Smooth muscle cell of the brain vasculature (primary cell): ENCODE data around the gene NOL4.

ENCODE experiments used
- DNase-seq: peaks from one replicate; pipeline ENCODE4 v3.0.0-alpha.2; 2012; ENCODE audit warnings: low read depth, low spot score

The NOL4 gene

DNA sequence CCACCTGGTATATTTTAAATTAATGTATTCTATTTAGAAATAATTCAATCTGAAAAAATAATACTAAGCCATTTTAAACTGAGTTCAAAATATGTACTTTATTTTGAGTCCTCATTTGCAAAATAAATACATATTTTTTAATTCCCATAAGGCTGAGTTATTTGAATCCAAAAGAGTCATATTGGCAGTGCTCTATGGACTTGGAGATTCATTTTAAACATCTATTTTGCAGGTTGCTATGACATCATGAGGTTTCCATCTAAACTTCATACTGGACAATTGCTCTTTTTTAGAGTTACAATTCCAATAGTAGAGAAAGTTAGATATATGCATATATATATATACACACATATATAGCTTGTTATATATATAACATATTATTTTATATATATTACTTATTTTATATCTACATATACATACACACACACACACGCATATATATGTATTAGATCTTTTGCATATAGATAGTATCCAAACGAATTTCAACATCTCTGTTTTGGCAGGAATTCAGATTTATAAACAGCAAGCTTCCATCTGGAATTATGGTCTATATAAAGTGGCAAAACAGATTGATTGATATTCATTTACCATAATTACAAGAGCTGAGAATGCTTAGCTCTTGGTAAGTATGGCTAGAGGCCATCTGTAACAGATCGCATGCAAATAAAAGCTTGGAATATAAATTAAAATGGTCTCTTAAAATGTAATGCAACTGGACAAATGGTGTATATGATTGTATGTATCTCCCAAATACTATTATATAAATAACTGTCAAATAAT, 34.9 kb downstream of the NOL4 start:
- DNase-seq: no peak
